OCI-LY1 (cell line): Measurements from ENCODE around the gene TPCN2.

ENCODE experiments used
- H2AFZ ChIP-seq: fragments of 200-600 bp; sonication (generic), shearing (Covaris generic); 2 replicates; pipeline ENCODE4 v1.6.0; 2014; ENCODE audit warnings: antibody characterized with exemption, mild to moderate bottlenecking, low read length
- H3F3A ChIP-seq: fragments of 200-600 bp; sonication (generic), shearing (Covaris generic); 2 replicates; pipeline ENCODE4 v1.6.0; 2014; ENCODE audit warnings: mild to moderate bottlenecking, antibody characterized with exemption, low read length, moderate library complexity; ENCODE audit not compliant: insufficient read depth
- H3K27ac ChIP-seq: fragments of 200-600 bp; sonication (generic); 2 replicates; pipeline ENCODE4 v1.5.1; 2014; ENCODE audit warnings: low read length, mixed run types, mild to moderate bottlenecking, low read depth; ENCODE audit not compliant: poor library complexity, severe bottlenecking
- H3K27me3 ChIP-seq: fragments of 200-600 bp; sonication (generic); 2 replicates; pipeline ENCODE4 v1.6.0; 2014; ENCODE audit warnings: antibody characterized with exemption, mild to moderate bottlenecking, low read length, moderate library complexity; ENCODE audit not compliant: insufficient read depth
- H3K36me3 ChIP-seq: fragments of 200-600 bp; sonication (generic); 2 replicates; pipeline ENCODE4 v1.6.1; 2014; ENCODE audit warnings: mild to moderate bottlenecking, antibody characterized with exemption, low read length, moderate library complexity, mixed read lengths; ENCODE audit not compliant: insufficient read depth
- H3K4me1 ChIP-seq: fragments of 200-600 bp; sonication (generic); 2 replicates; pipeline ENCODE4 v1.5.1; 2014; ENCODE audit warnings: mild to moderate bottlenecking, low read length, moderate library complexity; ENCODE audit not compliant: insufficient read depth, severe bottlenecking
- H3K4me2 ChIP-seq: fragments of 200-600 bp; sonication (generic), shearing (Covaris generic); 2 replicates; pipeline ENCODE4 v1.6.1; 2014; ENCODE audit warnings: low read length
- H3K4me3 ChIP-seq: fragments of 200-600 bp; sonication (generic); 2 replicates; pipeline ENCODE4 v1.5.1; 2014; ENCODE audit warnings: low read length, low read depth, mild to moderate bottlenecking, mixed read lengths; ENCODE audit not compliant: poor library complexity, severe bottlenecking
- H3K79me2 ChIP-seq: fragments of 200-600 bp; shearing (Covaris generic); 2 replicates; pipeline ENCODE4 v1.6.1; 2016; ENCODE audit warnings: mixed run types, low read length, mixed read lengths; ENCODE audit not compliant: insufficient read depth
- H3K9ac ChIP-seq: fragments of 200-600 bp; sonication (generic), shearing (Covaris generic); 2 replicates; pipeline ENCODE4 v1.6.1; 2014; ENCODE audit warnings: mild to moderate bottlenecking, low read length, mixed read lengths
- H3K9me2 ChIP-seq: fragments of 200-600 bp; sonication (generic), shearing (Covaris generic); 2 replicates; pipeline ENCODE4 v1.6.1; 2014; ENCODE audit warnings: low read depth, mild to moderate bottlenecking, low read length, mixed read lengths
- H3K9me3 ChIP-seq: fragments of 200-600 bp; shearing (Covaris generic); 2 replicates; pipeline ENCODE4 v1.6.1; 2014; ENCODE audit warnings: low read length, mixed read lengths
- H4K20me1 ChIP-seq: fragments of 200-600 bp; sonication (generic), shearing (Covaris generic); 2 replicates; pipeline ENCODE4 v1.6.0; 2016; ENCODE audit warnings: mild to moderate bottlenecking, low read length; ENCODE audit not compliant: insufficient read depth
- EZH2 ChIP-seq: fragments of 200-600 bp; sonication (generic), shearing (Covaris generic); IDR thresholded peaks from 2 replicates; pipeline ENCODE4 v1.8.0; 2017; ENCODE audit warnings: borderline replicate concordance, mixed run types, mild to moderate bottlenecking, antibody characterized with exemption, low read length, moderate library complexity, mixed read lengths
- TF ChIP-seq, protein P1 (sequence below): fragments of 200-600 bp; sonication (generic), shearing (Covaris generic); IDR thresholded peaks from 2 replicates; pipeline ENCODE4 v1.5.1; 2017; ENCODE audit warnings: mild to moderate bottlenecking, antibody characterized with exemption, low read length, moderate library complexity, mixed read lengths

Gene TPCN2

DNA sequence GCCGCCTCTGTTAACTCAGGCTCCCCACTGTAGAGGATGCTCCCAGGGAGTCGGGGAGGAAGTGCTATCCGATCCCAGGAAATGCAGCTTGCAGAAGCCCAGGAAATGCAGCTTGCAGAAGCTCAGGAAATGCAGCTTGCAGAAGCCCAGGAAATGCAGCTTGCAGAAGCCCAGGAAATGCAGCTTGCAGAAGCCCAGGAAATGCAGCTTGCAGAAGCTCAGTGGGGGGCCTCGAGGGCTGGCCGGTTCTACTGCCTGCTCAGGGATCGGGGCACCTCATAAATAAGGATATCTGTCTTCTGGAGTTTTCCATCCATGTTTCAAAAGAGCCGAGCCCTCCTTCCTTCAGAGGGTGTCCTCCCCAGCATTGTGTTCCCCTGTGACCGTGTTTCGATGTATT lies 81.9 kb downstream of the TPCN2 start:
- Histone ChIP-seq H3K27me3 (no peaks in the 10 kb centered on the region; the same call in 1 of the 2 replicates), H3K9me3 (no peaks in the 10 kb centered on the region; the same call in 1 of the 2 replicates), H3K4me1 (no peaks in the 10 kb centered on the region), H3K9ac (no peak overlapping the region), H2AFZ (no peak overlapping the region), H3F3A (no peaks in the 10 kb centered on the region), H3K4me2 (no peak overlapping the region), H3K4me3 (no peak overlapping the region), H3K36me3 (no peaks in the 10 kb centered on the region), H3K27ac (no peak overlapping the region), H3K9me2 (no peaks in the 10 kb centered on the region), H4K20me1 (no peaks in the 10 kb centered on the region), H3K79me2 (no peaks in the 10 kb centered on the region)
- no peak for TF ChIP-seq EZH2
- TF ChIP-seq, protein P1, sequence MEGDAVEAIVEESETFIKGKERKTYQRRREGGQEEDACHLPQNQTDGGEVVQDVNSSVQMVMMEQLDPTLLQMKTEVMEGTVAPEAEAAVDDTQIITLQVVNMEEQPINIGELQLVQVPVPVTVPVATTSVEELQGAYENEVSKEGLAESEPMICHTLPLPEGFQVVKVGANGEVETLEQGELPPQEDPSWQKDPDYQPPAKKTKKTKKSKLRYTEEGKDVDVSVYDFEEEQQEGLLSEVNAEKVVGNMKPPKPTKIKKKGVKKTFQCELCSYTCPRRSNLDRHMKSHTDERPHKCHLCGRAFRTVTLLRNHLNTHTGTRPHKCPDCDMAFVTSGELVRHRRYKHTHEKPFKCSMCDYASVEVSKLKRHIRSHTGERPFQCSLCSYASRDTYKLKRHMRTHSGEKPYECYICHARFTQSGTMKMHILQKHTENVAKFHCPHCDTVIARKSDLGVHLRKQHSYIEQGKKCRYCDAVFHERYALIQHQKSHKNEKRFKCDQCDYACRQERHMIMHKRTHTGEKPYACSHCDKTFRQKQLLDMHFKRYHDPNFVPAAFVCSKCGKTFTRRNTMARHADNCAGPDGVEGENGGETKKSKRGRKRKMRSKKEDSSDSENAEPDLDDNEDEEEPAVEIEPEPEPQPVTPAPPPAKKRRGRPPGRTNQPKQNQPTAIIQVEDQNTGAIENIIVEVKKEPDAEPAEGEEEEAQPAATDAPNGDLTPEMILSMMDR: no peak

DNA sequence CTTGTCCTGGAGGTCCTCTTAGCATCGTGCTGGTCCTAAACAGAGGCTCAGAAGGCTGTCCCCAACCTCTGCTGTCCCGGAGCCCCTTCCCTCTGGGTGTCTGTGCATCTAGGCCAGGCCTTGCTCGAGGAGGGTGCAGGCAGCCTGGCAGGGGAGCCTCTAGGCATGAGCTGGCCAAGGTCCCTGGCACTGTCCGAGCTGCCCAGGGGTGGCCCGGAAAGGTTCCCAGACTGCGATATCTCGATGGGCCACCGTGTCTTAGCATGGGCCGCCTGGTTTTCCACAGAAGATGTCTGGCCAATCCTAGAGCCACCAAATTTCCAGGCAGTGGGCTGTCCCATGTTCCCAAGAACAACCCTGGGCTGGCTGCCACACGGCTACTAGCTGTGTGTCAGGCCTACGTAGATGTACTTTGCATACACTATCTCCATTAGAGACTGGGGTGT lies 82.4 kb downstream of the TPCN2 start:
- Histone ChIP-seq H3K4me2 (no peak overlapping the region), H4K20me1 (no peaks in the 10 kb centered on the region), H3K36me3 (no peaks in the 10 kb centered on the region), H3F3A (no peaks in the 10 kb centered on the region), H3K9me2 (no peaks in the 10 kb centered on the region), H3K27ac (no peak overlapping the region), H3K9ac (no peak overlapping the region), H3K4me1 (no peaks in the 10 kb centered on the region), H3K79me2 (no peaks in the 10 kb centered on the region), H2AFZ (no peak overlapping the region), H3K27me3 (no peaks in the 10 kb centered on the region; the same call in 1 of the 2 replicates), H3K4me3 (no peak overlapping the region), H3K9me3 (no peaks in the 10 kb centered on the region; the same call in 1 of the 2 replicates)
- TF ChIP-seq EZH2: no peak
- TF ChIP-seq, protein P1: no peak

DNA sequence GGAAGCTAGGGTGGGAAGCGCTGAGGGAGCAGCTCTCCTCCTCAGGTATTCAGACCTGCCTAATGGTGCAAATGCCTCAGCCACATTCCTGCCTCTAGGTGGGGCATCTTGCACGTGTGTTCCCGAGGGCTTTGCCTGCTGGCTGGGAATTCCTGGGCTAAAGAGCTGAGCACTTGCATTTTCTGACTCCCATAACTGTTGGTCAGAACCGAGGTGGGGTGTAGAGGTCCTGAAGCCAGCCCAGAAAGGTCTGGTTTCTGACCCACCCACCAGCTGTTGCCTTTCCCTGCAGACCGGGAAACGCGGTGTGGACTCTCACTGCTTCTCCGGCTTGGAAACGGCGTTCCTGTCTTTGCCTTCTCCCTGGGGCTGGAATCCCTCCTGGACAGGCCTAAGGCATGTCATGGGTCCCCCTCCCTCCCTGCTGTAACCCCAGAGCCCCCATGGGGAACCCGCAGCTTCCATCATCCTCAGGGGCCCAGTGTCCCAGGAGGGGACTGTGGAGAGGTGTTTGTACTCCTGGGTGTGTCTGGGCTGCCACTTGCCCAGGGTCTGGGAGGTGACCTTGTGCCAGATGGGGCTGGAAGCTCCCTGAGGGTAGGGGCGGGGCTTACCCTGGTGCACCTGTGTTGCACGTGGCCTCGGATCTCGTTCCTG lies 83.0 kb downstream of the TPCN2 start:
- Histone ChIP-seq H3K9me3 (no peaks in the 10 kb centered on the region; the same call in 1 of the 2 replicates), H3K27me3 (no peaks in the 10 kb centered on the region; the same call in 1 of the 2 replicates), H3K4me1 (no peaks in the 10 kb centered on the region), H4K20me1 (no peaks in the 10 kb centered on the region), H2AFZ (no peak overlapping the region), H3K36me3 (no peaks in the 10 kb centered on the region), H3K79me2 (no peaks in the 10 kb centered on the region), H3K9me2 (no peaks in the 10 kb centered on the region), H3K4me3 (no peak overlapping the region), H3K27ac (no peak overlapping the region), H3F3A (no peaks in the 10 kb centered on the region), H3K4me2 (no peak overlapping the region), H3K9ac (no peak overlapping the region)
- TF ChIP-seq, protein P1: peak; percentile 5; the same call in 1 of the 2 replicates
- TF ChIP-seq EZH2: no peak
